GM12873 (cell line): ENCODE measurements around the gene MBNL2.

Experiments
- CTCF ChIP-seq: IDR thresholded peaks from 2 replicates; pipeline ENCODE4 v1.5.1; 2012; ENCODE audit warnings: low read depth, mild to moderate bottlenecking, moderate library complexity, low read length, control low read depth; ENCODE audit not compliant: insufficient read depth; ENCODE audit errors: missing control alignments

MBNL2 gene

GRCh38 chr13:97228850-97229521 lies 6.9 kb downstream of the MBNL2 start:
- no peak for TF ChIP-seq CTCF

- TF ChIP-seq CTCF = no peak
Measured at GRCh38 chr13:97229699-97230098, 7.6 kb downstream of the MBNL2 start.

GRCh38 chr13:97231118-97231828 lies 9.1 kb downstream of the MBNL2 start:
- no peak for TF ChIP-seq CTCF

DNA sequence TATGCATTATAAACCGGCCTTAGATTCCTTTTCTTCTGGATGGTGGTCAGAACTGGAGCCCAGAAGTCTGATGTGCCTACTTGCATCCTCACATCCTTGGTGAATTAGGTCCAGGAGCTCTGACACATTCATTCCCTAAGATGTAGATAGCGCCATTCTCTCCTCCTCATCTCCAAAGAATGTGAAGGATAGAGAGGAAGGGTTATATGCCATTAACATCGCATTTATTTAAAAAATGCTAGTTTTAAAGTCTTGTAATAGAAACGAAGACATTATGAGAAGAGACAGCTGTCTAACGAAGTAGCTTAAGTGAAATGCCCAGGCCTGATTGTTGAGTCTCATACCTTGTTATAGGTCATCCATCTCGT lies 9.7 kb downstream of the MBNL2 start:
- TF ChIP-seq CTCF = no peak

- TF ChIP-seq CTCF = no peak
Measured at GRCh38 chr13:97233499-97233898, 11.4 kb downstream of the MBNL2 start.

DNA sequence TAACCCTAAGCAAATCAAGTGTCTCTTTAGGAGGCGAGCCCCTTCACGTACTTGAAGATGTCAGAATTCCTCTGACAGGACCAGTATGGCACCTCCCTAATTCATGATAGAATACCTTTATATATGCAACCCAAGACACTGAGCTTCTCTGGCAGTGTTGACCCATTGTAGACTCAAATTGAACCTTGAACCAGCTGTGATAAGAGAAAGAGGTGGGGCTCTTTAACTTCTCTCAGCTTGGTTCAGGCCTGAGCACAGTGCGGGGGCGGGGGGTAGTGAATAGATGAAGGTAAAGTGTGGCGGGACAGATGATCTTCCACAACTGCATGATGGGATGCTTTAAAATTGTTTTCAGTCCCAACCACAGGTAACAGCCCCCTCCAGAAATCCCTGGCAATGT lies 12.1 kb downstream of the MBNL2 start:
- TF ChIP-seq CTCF = no peak

DNA sequence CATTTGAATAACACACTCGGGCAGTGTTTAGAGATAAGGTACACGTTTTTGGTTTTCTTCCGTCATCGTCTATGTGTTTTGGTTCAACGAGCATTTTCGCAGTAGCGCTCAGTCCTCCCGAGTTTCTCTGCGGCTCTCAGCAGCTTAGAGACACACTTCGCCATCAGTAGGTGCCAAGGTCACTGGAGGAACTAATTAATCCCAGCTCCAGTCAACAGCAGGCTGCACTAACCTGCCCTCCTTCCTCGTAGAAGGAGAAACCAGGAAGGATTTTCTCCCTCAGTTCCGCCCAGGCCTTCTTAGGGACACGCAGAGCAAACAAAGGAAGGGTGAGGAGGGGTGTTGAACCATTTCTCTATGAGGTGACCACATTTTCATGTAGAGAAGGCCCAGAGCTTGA lies 12.6 kb downstream of the MBNL2 start:
- TF ChIP-seq CTCF = no peak
